OCI-M1 (cell line): ENCODE data around the gene TUFM.
"Not testable (repeated sequence)": the region's sequence is repeated elsewhere in the genome, so short reads cannot be mapped to it uniquely, and the experiment has no call there.

Source experiments
- DNase-seq: peaks from one replicate; lab custom pipeline; 2025; lab: John Stamatoyannopoulos, UW

TUFM gene

GRCh38 chr16:28875134-28876018 lies 29.2 kb upstream of the TUFM start:
- DNase-seq: no peak

GRCh38 chr16:28874406-28874805 lies 28.3 kb upstream of the TUFM start:
- no peak for DNase-seq

- DNase-seq: peak; percentile 42
Measured at GRCh38 chr16:28873543-28874201, 27.5 kb upstream of the TUFM start.

- no peak for DNase-seq
Measured at GRCh38 chr16:28872952-28873351, 26.8 kb upstream of the TUFM start.

- DNase-seq: no peak
Measured at GRCh38 chr16:28869201-28869600, 23.1 kb upstream of the TUFM start.

- not testable (repeated sequence) for DNase-seq
Measured at GRCh38 chr16:28867646-28868045, 21.5 kb upstream of the TUFM start.

- DNase-seq: no peak
Measured at GRCh38 chr16:28867241-28867640, 21.1 kb upstream of the TUFM start.

GRCh38 chr16:28866454-28866804 lies 20.3 kb upstream of the TUFM start:
- DNase-seq: no peak

- no peak for DNase-seq
Measured at GRCh38 chr16:28865722-28866453, 19.7 kb upstream of the TUFM start.

- DNase-seq: no peak
Measured at GRCh38 chr16:28865001-28865688, 19.0 kb upstream of the TUFM start.

GRCh38 chr16:28863929-28864793 lies 18.0 kb upstream of the TUFM start:
- no peak for DNase-seq

GRCh38 chr16:28859326-28859725 lies 13.2 kb upstream of the TUFM start:
- DNase-seq: no peak

- DNase-seq: no peak
Measured at GRCh38 chr16:28858421-28858820, 12.3 kb upstream of the TUFM start.

GRCh38 chr16:28846933-28847273 lies 755 bp upstream of the TUFM start:
- DNase-seq: no peak

GRCh38 chr16:28845761-28846079 lies 428 bp downstream of the TUFM start:
- no peak for DNase-seq

- peak; percentile 29 for DNase-seq
Measured at GRCh38 chr16:28845293-28845692, 855 bp downstream of the TUFM start.

GRCh38 chr16:28844226-28844885 lies 1.8 kb downstream of the TUFM start:
- no peak for DNase-seq

- DNase-seq: no peak
Measured at GRCh38 chr16:28843766-28844165, 2.4 kb downstream of the TUFM start.

GRCh38 chr16:28842696-28843095 lies 3.5 kb downstream of the TUFM start:
- no peak for DNase-seq

- peak; percentile 46 for DNase-seq
Measured at GRCh38 chr16:28839899-28840298, 6.2 kb downstream of the TUFM start.
